ENCODE data around the gene SIRPG. TPM values are rescaled to one million over a fixed set of nuclear protein-coding genes. Genes with fewer than 3 reads are reported as not detected.
A peak's percentile ranks its signal among the peaks of the same experiment; 100 is the strongest.

SIRPG gene
- total RNA-seq, 4 donors from 2014 or later = 2.5 to 26.9 (median 3.8) TPM; not detected in 1

DNA sequence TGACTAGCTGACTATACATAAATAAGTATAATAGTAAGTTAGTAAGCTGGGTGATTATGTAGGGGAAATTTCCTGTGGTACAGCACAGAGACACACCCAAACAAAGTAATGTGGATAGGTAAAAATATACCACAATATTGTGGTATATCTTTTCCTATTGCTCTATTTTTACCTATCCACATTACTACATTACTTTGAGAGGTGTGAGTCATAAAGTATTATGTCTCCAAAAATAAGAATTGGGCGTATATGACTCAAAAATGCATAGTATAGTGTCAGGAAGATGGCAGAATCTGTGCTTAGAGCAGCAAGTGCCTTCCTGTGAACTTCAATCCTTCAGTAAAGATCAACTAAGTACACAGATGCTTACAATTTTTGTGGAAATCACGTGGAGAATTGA lies 2.7 kb upstream of the SIRPG start:
- no peak for DNase-seq
- no peak overlapping the region for H3K27ac ChIP-seq
- WGBS, 2 donors (ENCODE audit: low coverage in 1 of 2) = 33 to 43% methylated on average over 2 of the region's 2 CpGs
- TF ChIP-seq POLR2A (IDR thresholded peaks at IDR 0.05) (no peak), EP300 (IDR thresholded peaks at IDR 0.05; ENCODE audit: low read depth) (no peak), POLR2AphosphoS5 (IDR thresholded peaks at IDR 0.05) (no peak)
- TF ChIP-seq, protein P1, sequence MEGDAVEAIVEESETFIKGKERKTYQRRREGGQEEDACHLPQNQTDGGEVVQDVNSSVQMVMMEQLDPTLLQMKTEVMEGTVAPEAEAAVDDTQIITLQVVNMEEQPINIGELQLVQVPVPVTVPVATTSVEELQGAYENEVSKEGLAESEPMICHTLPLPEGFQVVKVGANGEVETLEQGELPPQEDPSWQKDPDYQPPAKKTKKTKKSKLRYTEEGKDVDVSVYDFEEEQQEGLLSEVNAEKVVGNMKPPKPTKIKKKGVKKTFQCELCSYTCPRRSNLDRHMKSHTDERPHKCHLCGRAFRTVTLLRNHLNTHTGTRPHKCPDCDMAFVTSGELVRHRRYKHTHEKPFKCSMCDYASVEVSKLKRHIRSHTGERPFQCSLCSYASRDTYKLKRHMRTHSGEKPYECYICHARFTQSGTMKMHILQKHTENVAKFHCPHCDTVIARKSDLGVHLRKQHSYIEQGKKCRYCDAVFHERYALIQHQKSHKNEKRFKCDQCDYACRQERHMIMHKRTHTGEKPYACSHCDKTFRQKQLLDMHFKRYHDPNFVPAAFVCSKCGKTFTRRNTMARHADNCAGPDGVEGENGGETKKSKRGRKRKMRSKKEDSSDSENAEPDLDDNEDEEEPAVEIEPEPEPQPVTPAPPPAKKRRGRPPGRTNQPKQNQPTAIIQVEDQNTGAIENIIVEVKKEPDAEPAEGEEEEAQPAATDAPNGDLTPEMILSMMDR (IDR thresholded peaks at IDR 0.05) = no peak
- H3K27me3 ChIP-seq = peaks cover 5% of the 10 kb centered on the region
- no peaks in the 10 kb centered on the region for H3K9me3 ChIP-seq
- H3K4me3 ChIP-seq = no peak overlapping the region
- no peaks in the 10 kb centered on the region for H3K36me3 ChIP-seq
- in situ Hi-C loops (cut with MboI; ENCODE audit: low pct_ligation_motif_present in 1 of 4, low pct_unique_long_range_greater_than_20kb in 1 of 4, low sequenced_read_pairs in 3 of 4) = no loop called here
- intact Hi-C loops (cut with DNase I; ENCODE audit: low total_unique reads) = no loop called here
- H3K4me1 ChIP-seq = no peaks in the 10 kb centered on the region

DNA sequence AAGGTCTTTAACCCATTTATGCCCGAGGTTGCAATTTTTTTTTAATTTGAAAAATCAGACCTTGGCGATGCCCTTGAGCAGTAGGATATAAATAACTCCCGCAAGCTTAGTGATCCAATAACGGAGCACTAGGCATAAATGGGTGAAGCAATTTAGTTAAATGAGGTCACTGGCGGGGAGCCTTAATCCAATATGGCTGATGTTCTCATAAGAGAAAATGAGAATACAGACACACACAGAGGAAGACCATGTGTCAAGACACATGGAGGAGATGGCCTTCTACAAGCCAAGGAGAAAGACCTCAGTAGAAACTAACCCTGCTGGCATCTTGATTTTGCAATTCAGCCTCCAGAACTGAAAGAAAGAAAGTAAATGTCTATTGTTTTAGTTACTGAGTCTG lies 735 bp downstream of the SIRPG start:
- intact Hi-C loops (cut with DNase I; ENCODE audit: low total_unique reads) (no loop called here), in situ Hi-C loops (cut with MboI; ENCODE audit: low pct_ligation_motif_present in 1 of 4, low pct_unique_long_range_greater_than_20kb in 1 of 4, low sequenced_read_pairs in 3 of 4) (no loop called here)
- peak overlapping the region in 3 of 4 donors; percentile 34 to 56 (median 48) for H3K27ac ChIP-seq
- H3K4me3 ChIP-seq = peak overlapping the region in 1 of 4 donors; percentile 14
- no peaks in the 10 kb centered on the region for H3K4me1 ChIP-seq
- no peak for DNase-seq
- 69 to 85% methylated on average over 5 of the region's 5 CpGs for WGBS, 2 donors (ENCODE audit: low coverage in 1 of 2)
- H3K27me3 ChIP-seq = peaks cover 5% of the 10 kb centered on the region
- no peaks in the 10 kb centered on the region for H3K9me3 ChIP-seq
- no peaks in the 10 kb centered on the region for H3K36me3 ChIP-seq
- TF ChIP-seq EP300 (IDR thresholded peaks at IDR 0.05; ENCODE audit: low read depth) (no peak), POLR2AphosphoS5 (IDR thresholded peaks at IDR 0.05) (no peak), POLR2A (IDR thresholded peaks at IDR 0.05) (no peak)
- TF ChIP-seq, protein P1 (IDR thresholded peaks at IDR 0.05) = no peak

DNA sequence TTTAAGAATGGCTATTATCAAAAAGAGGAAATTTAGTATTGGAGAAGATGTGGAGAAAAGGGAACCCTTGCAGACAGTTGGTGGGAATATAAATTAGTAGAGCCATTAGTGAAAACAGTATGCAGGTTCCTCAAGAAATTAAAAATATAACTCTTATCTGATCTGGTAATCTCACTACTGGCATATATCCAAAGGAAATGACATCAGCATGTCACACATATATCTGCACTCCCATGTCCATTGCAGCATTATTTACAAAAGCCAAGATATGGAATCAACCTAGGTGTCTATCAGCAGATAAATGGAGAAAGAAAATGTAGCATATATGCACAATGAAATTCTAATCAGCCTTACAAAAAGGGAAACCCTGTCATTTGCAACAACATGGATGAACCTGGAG lies 2.6 kb downstream of the SIRPG start:
- Histone ChIP-seq H3K36me3 (no peaks in the 10 kb centered on the region), H3K27ac (no peak overlapping the region), H3K9me3 (no peaks in the 10 kb centered on the region), H3K4me1 (no peaks in the 10 kb centered on the region), H3K27me3 (peaks cover 5% of the 10 kb centered on the region), H3K4me3 (no peak overlapping the region)
- TF ChIP-seq, protein P1 (IDR thresholded peaks at IDR 0.05) = no peak
- TF ChIP-seq POLR2AphosphoS5 (IDR thresholded peaks at IDR 0.05) = peak in 1 of 3 donors; percentile 20
- in situ Hi-C loops (cut with MboI; ENCODE audit: low pct_ligation_motif_present in 1 of 4, low pct_unique_long_range_greater_than_20kb in 1 of 4, low sequenced_read_pairs in 3 of 4) = no loop called here
- intact Hi-C loops (cut with DNase I; ENCODE audit: low total_unique reads) = no loop called here
- DNase-seq = no peak

- Histone ChIP-seq H3K27ac (no peak overlapping the region), H3K4me1 (no peaks in the 10 kb centered on the region), H3K4me3 (no peak overlapping the region), H3K27me3 (no peaks in the 10 kb centered on the region), H3K36me3 (no peaks in the 10 kb centered on the region), H3K9me3 (no peaks in the 10 kb centered on the region)
- 59 to 64% methylated on average over 3 of the region's 3 CpGs for WGBS, 2 donors (ENCODE audit: low coverage in 1 of 2)
- in situ Hi-C loops (cut with MboI; ENCODE audit: low pct_ligation_motif_present in 1 of 4, low pct_unique_long_range_greater_than_20kb in 1 of 4, low sequenced_read_pairs in 3 of 4) (no loop called here), intact Hi-C loops (cut with DNase I; ENCODE audit: low total_unique reads) (no loop called here)
- no peak for TF ChIP-seq POLR2AphosphoS5 (IDR thresholded peaks at IDR 0.05)
- TF ChIP-seq, protein P1 (IDR thresholded peaks at IDR 0.05) = no peak
- TF ChIP-seq POLR2A (IDR thresholded peaks at IDR 0.05) = no peak
- no peak for TF ChIP-seq EP300 (IDR thresholded peaks at IDR 0.05; ENCODE audit: low read depth)
- DNase-seq = no peak
These were observed 4.6 kb downstream of the SIRPG start for GRCh38 chr20:1652960-1653359.
